Measurements from ENCODE around the gene UBE4B.
"Not testable (repeated sequence)": the region's sequence is repeated elsewhere in the genome, so short reads cannot be mapped to it uniquely, and the experiment has no call there.

- TF ChIP-seq CTCF, POLR2A (IDR thresholded peaks at IDR 0.05): not testable (repeated sequence)
These were observed 187.9 kb downstream of the UBE4B start for GRCh38 chr1:10220657-10221056.

Measured in testis (tissue), 2 donors.